ENCODE measurements around the gene ANKRD9.

The ANKRD9 gene

DNA sequence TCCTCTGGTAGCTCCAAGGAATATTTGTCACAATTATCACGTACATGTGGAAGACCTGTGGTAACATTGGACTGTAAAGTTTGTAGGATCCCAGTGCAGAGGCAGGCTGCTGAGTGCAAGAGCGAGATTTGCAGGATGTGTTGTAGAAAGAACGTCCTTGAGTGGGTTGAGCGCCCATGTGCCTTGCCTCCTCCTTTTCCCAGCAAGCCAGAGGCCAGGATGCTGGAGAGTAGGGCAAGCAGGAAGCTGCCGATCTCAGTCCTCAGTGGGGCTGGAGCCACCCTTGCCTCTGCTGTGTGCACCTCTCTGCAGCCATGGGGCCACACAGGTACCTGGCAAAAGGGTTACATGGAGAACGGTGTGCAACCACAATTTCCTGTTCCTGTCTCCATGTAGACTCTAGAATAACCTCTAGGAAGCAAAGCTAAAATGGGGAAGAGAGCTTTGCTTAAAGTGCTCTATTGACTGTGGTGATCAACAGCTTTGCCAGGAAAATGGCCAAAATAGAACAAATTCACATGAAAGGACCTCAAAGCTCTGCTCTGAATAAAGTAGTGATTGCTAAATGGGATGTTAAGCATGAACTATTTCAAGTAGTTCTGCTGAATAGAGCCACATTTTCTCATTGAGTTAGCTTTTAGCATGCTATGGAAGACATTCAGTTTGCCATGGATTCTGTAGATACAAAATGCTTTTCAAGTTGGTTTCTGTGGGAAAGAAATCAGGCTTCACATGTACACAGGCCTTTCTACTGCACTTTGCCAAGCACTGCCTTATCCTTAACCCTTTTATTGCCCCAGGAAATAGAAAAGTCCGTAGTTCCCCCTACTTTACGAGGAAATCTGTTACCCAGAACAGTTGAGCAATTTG lies 37.4 kb downstream of the ANKRD9 start:
- DNase-seq, result no peak

DNA sequence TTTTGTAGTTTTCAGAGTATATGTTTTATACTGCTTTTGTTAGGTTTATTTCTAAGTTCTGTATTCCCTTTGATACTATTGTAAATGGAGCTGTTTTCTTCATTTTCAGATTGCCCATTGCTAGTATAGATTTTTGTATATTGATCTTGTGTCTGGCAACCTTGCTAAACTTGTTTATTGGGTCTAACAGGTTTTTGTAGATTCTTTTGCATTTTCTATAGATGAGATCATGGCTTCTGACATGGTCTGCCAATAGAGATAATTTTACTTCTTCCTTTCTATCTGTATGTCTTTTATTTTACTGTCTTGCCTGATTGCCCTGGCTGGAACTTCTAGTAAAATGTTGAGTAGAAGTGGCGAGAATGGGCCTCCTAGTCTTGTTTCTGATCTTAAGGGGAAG lies 40.3 kb downstream of the ANKRD9 start:
- no peak for DNase-seq

DNA sequence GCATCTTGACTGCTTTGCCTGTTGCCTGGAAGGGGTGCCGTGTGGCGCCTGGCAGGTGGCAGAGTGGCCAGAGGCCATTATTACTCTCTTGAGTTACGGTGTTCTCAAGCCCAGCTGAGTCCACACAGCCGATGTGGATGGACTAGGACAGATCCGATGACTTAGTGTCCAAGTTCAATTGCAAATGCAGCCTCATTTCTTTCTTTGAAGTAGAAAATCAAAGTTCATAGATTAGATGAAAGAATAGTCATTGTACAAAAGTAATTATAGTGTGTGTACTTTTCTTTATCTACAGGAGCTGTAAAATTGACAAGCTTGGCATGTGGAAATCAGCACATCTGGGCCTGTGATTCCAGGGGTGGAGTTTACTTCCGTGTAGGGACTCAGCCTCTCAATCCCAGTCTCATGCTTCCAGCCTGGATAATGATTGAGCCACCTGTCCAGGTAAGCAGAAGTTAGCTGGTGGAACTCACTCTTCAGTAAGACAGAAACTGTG lies 44.7 kb downstream of the ANKRD9 start:
- DNase-seq, result no peak

DNA sequence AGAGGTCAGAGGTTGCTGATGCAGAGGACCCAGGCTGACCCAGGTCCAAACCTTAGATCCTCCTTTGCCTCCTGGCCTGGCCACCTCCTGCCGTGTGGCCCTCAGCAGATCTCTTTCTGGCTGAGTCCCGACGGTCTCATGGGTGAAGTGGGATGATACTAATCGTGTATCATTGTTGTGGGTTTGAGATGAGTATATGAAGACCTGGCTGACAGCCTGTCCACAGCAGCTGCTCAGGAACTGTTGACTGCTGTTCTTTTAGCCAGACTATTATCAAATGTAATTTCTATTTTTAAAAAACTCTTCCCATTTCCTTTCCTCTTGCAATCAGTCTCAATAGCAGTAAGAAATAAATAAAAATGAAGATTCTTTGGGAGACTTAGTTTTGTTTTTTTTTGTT lies 45.6 kb downstream of the ANKRD9 start:
- no peak for DNase-seq

DNA sequence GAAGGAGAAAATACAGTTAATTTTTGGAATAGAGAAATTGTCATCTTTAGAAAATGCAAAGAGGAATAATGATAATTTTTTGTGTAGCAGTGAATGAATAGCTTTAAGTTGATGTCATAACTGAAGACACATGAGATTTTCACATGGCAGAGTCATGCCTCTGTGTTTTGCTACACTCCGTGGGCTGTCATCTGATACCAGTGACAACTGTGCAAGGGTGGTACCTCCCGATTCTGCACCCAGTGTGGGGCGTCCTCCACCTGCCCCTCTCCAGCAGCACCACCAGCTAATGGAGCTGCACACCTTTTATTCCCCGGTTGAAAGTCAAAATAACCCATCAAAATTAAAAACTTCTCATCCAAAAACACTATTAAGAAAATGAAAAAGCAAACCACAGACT lies 47.2 kb downstream of the ANKRD9 start:
- DNase-seq, result no peak

DNA sequence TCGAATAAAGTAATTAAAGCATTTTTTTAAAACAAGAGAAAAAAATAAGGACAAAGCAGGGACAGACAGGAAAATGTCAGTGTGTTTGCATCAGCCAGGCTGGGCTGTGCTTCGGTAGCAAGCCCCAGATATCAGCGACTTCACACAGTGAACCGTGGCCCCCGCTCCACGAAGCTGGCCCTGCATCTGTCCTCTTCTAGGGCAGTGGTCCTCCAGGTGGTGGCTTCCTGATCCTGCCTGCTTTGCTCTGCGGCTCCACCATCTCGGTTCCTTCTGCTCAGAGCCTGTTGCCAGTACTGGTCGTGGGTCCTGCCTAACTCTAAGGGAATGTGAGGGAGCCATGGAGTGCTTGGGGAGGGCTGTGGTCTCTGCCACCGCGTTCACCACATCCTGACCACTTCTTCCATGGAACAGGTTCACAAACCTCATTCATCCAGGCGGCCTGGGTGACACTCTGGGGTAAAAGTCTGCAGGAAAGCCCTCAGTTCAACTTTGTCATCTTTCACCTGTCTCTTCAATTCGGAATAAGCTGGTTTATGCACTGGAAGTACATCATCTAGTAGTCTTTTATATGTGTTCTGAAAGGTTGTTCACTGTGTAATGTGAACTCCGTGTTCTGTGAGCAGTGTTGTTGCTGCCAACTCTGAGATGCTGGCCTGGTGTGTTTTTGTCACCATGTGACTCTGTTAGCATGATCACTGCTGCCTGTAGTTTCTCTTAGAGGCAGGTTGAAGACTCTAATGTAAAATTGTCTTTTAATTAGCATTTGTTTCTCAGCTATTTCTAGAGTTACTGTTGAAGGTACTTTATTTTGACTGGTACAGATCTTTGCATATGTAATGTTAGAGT lies 47.9 kb downstream of the ANKRD9 start:
- DNase-seq, result no peak

DNA sequence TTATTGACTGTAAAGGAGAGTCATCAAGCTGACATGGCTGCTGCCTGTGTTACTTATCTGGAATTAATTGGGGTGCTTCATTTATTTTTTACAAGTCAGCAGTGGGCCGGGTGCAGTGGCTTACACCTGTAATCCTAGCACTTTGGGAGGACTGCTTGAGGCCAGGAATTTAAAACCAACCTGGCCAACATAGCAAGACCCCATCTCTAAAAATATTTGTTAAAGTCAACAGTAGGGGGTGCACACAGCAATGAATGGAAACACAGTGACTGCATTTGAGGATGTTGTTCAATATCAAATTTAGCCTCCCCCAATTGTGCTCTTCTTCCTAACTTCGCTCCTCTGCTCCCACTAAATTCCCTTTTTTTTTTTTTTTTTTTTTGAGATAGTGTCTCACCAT lies 52.1 kb downstream of the ANKRD9 start:
- no peak for DNase-seq

DNA sequence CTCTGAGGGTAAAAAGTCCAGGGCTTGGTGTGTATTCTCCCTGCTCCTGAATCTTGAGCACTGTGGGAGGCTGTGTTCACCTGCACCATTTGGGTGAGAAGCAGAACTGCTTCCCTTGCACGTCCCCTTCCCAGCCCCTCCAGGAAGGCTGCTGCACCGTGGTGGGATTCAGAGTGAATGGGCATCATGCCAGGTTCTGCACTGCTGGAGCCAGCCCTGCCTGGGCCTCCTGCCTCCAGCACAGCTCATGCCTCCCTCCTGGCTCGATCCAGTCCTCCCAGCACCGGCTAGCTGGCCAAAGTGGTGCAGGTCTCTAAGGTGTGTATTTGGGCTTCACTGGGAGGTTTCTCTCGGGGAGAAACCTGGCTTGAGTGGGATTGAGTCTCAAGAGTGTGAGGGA lies 54.9 kb downstream of the ANKRD9 start:
- no peak for DNase-seq

DNA sequence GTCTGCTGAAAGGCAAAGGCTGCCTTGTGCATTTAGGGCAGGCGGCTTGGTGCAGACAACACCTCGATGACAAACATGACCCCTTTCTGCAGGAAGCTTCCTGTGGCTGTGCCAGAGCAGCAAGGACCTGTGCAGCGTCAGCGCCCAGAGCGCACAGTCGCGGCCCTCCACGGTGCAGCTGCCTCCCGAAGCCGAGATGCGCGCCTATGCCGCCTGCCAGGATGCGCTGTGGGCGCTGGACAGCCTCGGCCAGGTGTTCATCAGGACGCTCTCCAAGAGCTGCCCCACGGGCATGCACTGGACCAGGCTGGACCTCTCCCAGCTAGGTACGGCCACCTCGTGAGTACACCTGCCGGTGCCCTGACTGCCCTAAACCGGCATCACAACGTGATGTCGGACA lies 57.3 kb downstream of the ANKRD9 start:
- no peak for DNase-seq

All from NCI-H526 (cell line).